Fibroblast of skin of left biceps (primary cell): ENCODE data around the gene KRT6B.
A peak's percentile ranks its signal among the peaks of the same experiment; 100 is the strongest.
"Not testable (repeated sequence)": the region's sequence is repeated elsewhere in the genome, so short reads cannot be mapped to it uniquely, and the experiment has no call there.

Experiments used
- DNase-seq, 2 experiments: peaks; one replicate each; pipeline ENCODE4 v3.0.0-alpha.2; 2013; ENCODE audit warnings: low read depth in 2 of 2

Gene KRT6B

GRCh38 chr12:52469853-52470252 is 17.9 kb upstream of the KRT6B start:
- DNase-seq: no peak

- no peak for DNase-seq
Observed at GRCh38 chr12:52464897-52465296, 13.0 kb upstream of the KRT6B start.

- no peak for DNase-seq
Observed at GRCh38 chr12:52461693-52462092, 9.7 kb upstream of the KRT6B start.

- no peak for DNase-seq
Observed at GRCh38 chr12:52458861-52459260, 6.9 kb upstream of the KRT6B start.

GRCh38 chr12:52455821-52456220 is 3.9 kb upstream of the KRT6B start:
- no peak for DNase-seq

- DNase-seq: no peak
Observed at GRCh38 chr12:52454411-52455201, 2.7 kb upstream of the KRT6B start.

- no peak for DNase-seq
Observed at GRCh38 chr12:52448228-52448627, 3.7 kb downstream of the KRT6B start.

- not testable (repeated sequence) for DNase-seq
Observed at GRCh38 chr12:52447196-52447595, 4.8 kb downstream of the KRT6B start.

GRCh38 chr12:52446367-52447045 is 5.4 kb downstream of the KRT6B start:
- DNase-seq: no peak

- no peak for DNase-seq
Observed at GRCh38 chr12:52445876-52446275, 6.1 kb downstream of the KRT6B start.

GRCh38 chr12:52444647-52445595 is 7.0 kb downstream of the KRT6B start:
- DNase-seq: no peak

- DNase-seq: no peak
Observed at GRCh38 chr12:52443966-52444365, 8.0 kb downstream of the KRT6B start.

- DNase-seq: peak; percentile 56 to 58
Observed at GRCh38 chr12:52442600-52443061, 9.3 kb downstream of the KRT6B start.

- DNase-seq: no peak
Observed at GRCh38 chr12:52441320-52441911, 10.5 kb downstream of the KRT6B start.

- DNase-seq: peak in 1 of 2 experiments; percentile 17
Observed at GRCh38 chr12:52440821-52441319, 11.1 kb downstream of the KRT6B start.

GRCh38 chr12:52439845-52440244 is 12.1 kb downstream of the KRT6B start:
- no peak for DNase-seq

- DNase-seq: no peak
Observed at GRCh38 chr12:52439420-52439819, 12.5 kb downstream of the KRT6B start.

- no peak for DNase-seq
Observed at GRCh38 chr12:52438305-52439301, 13.3 kb downstream of the KRT6B start.

GRCh38 chr12:52437508-52437907 is 14.4 kb downstream of the KRT6B start:
- DNase-seq: no peak

GRCh38 chr12:52436828-52437474 is 15.0 kb downstream of the KRT6B start:
- DNase-seq: no peak
